MCF 10A (cell line): ENCODE results near the gene FAM53A. TPM values are rescaled to one million over a fixed set of nuclear protein-coding genes. Genes with fewer than 3 reads are reported as not detected.

ENCODE experiments used
- BruUV-seq: library from RNA; stranded (reverse); fragments of 400-500 nt; replicated peaks from 2 replicates; lab custom pipeline; 2021; lab: Mats Ljungman, UMichigan
- CTCF ChIA-PET: fragments of 300-600 bp; sonication (Branson Sonifier 250); formaldehyde crosslinking; extraction: SDS; loops from one replicate; lab custom pipeline; 2021; ENCODE audit warnings: antibody characterized with exemption, inconsistent platforms; lab: Yijun Ruan, JAX
- POLR2A ChIA-PET: fragments of 300-600, 350-650 bp; sonication (Branson Sonifier 250); formaldehyde crosslinking; extraction: SDS; loops from one replicate; lab custom pipeline; 2020; ENCODE audit warnings: antibody characterized with exemption, inconsistent platforms; lab: Yijun Ruan, JAX
- DNase-seq: peaks from one replicate; pipeline ENCODE4 v3.0.0-alpha.2; 2018; ENCODE audit not compliant: unreplicated experiment
- H3K27ac Mint-ChIP-seq: one replicate; pipeline ENCODE4 v1.8.0; 2022; ENCODE audit warnings: mild to moderate bottlenecking, low read depth, mixed read lengths; ENCODE audit not compliant: unreplicated experiment
- H3K27me3 Mint-ChIP-seq: one replicate; pipeline ENCODE4 v1.8.0; 2022; ENCODE audit warnings: mixed read lengths; ENCODE audit not compliant: insufficient read depth, unreplicated experiment
- H3K36me3 Mint-ChIP-seq: one replicate; pipeline ENCODE4 v1.8.0; 2022; ENCODE audit warnings: mild to moderate bottlenecking, moderate library complexity, mixed read lengths; ENCODE audit not compliant: insufficient read depth, unreplicated experiment
- H3K4me1 Mint-ChIP-seq: one replicate; pipeline ENCODE4 v1.8.0; 2022; ENCODE audit warnings: mixed read lengths; ENCODE audit not compliant: insufficient read depth, unreplicated experiment
- H3K4me3 Mint-ChIP-seq: one replicate; pipeline ENCODE4 v1.8.0; 2022; ENCODE audit warnings: mild to moderate bottlenecking, moderate library complexity, mixed read lengths; ENCODE audit not compliant: unreplicated experiment
- H3K9me3 Mint-ChIP-seq: one replicate; pipeline ENCODE4 v1.8.0; 2022; ENCODE audit warnings: mixed read lengths; ENCODE audit not compliant: unreplicated experiment
- intact Hi-C: fragments of 100-400 bp; cut with micrococcal nuclease; formaldehyde crosslinking; loops from 2 replicates; pipeline ENCODE4 v1.14.1; 2022
- total RNA-seq: library from RNA; stranded (reverse); gene quantifications from 2 replicates; pipeline ENCODE4 v1.2.3, GENCODE V29; 2022
- TF ChIP-seq, protein P1 (sequence below): fragments of 200-600 bp; IDR thresholded peaks from one replicate; pipeline ENCODE4 v1.8.0; 2022; ENCODE audit warnings: antibody characterized with exemption, mild to moderate bottlenecking; ENCODE audit not compliant: unreplicated experiment

FAM53A gene
- total RNA-seq, 1 experiment from 2014 or later, result 6.6 TPM

DNA sequence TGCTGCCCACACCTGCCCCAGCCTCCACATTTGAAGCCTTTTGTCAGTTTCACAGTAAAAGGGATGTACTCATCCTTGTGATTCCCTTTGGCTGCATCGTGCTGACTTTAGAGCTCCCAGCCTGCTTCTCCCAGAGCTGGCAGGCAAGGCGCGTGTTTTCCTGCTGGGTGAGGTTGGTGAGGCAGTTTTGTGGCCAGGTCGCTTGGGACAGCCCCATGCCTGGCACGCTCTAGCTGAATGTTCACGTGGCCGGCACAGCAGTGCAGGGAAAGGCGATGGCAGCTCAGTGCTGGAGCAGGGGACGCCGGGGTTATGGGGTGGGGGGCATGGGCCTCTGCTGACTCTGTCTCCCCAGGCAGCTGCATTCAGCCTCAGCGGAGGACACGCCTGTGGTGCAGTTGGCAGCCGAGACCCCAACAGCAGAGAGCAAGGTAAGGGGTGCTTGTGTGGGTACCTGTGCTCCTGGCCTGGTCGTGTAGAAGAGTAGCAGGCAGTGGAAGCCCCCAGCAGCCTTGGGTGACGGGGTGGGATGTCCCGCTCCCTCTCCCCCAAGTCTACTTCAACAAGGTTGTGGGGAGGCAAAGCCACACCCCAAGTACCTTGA is 46.5 kb upstream of the FAM53A start:
- no TSS peak for BruUV-seq
- DNase-seq, result no peak
- Mint-ChIP-seq H3K4me1 (peaks cover 41% of the 10 kb centered on the region), H3K9me3 (no peaks in the 10 kb centered on the region), H3K27me3 (no peaks in the 10 kb centered on the region), H3K27ac (peak overlapping the region; percentile 67), H3K36me3 (peaks cover 59% of the 10 kb centered on the region), H3K4me3 (no peak overlapping the region)
- CTCF ChIA-PET, result interaction anchor here (0.6 to 7.0 kb wide), 23 partner anchors 7 to 723 kb away, joined by 3 to 97 read pairs (median 4); no protein-coding TSS in a partner anchor
- intact Hi-C loops, result no loop called here
- TF ChIP-seq, protein P1, sequence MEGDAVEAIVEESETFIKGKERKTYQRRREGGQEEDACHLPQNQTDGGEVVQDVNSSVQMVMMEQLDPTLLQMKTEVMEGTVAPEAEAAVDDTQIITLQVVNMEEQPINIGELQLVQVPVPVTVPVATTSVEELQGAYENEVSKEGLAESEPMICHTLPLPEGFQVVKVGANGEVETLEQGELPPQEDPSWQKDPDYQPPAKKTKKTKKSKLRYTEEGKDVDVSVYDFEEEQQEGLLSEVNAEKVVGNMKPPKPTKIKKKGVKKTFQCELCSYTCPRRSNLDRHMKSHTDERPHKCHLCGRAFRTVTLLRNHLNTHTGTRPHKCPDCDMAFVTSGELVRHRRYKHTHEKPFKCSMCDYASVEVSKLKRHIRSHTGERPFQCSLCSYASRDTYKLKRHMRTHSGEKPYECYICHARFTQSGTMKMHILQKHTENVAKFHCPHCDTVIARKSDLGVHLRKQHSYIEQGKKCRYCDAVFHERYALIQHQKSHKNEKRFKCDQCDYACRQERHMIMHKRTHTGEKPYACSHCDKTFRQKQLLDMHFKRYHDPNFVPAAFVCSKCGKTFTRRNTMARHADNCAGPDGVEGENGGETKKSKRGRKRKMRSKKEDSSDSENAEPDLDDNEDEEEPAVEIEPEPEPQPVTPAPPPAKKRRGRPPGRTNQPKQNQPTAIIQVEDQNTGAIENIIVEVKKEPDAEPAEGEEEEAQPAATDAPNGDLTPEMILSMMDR, result no peak
- POLR2A ChIA-PET, result interaction anchor here (1.2 to 2.3 kb wide), 5 partner anchors 9 to 80 kb away, joined by 3 to 16 read pairs (median 7); partner anchors contain the start of genes FAM53A, SLBP, TACC3 and TMEM129

DNA sequence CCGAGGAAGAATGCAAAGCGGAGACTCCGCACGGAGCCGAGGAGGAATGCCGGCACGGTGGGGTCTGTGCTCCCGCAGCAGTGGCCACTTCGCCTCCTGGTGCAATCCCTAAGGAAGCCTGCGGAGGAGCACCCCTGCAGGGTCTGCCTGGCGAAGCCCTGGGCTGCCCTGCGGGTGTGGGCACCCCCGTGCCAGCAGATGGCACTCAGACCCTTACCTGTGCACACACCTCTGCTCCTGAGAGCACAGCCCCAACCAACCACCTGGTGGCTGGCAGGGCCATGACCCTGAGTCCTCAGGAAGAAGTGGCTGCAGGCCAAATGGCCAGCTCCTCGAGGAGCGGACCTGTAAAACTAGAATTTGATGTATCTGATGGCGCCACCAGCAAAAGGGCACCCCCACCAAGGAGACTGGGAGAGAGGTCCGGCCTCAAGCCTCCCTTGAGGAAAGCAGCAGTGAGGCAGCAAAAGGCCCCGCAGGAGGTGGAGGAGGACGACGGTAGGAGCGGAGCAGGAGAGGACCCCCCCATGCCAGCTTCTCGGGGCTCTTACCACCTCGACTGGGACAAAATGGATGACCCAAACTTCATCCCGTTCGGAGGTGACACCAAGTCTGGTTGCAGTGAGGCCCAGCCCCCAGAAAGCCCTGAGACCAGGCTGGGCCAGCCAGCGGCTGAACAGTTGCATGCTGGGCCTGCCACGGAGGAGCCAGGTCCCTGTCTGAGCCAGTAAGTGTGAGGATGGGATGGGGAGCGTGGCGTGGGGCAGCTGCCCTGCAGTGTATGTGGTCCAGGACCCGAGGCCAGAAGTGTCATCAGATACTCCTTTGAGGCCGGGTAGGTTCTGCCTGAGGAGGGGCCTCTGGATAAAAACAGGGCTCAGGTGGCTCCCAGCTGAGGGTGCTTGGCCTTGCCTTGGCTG is 44.2 kb upstream of the FAM53A start:
- CTCF ChIA-PET, result interaction anchor here (0.6 to 7.0 kb wide), 8 partner anchors 22 to 664 kb away, joined by 3 to 97 read pairs (median 4); no protein-coding TSS in a partner anchor
- intact Hi-C loops, result loop anchor here (10.0 kb wide), 1 partner anchor 384 kb away; the partner anchor contains the start of gene UVSSA
- Mint-ChIP-seq H3K9me3 (no peaks in the 10 kb centered on the region), H3K36me3 (peaks cover 60% of the 10 kb centered on the region), H3K4me3 (peak overlapping the region; percentile 67), H3K4me1 (peaks cover 45% of the 10 kb centered on the region), H3K27me3 (no peaks in the 10 kb centered on the region), H3K27ac (peak overlapping the region; percentile 94)
- no TSS peak for BruUV-seq
- TF ChIP-seq, protein P1, result peak; percentile 11
- POLR2A ChIA-PET, result interaction anchor here (0.7 to 3.4 kb wide), 7 partner anchors 12 to 381 kb away, joined by 3 to 33 read pairs (median 5); partner anchors contain the start of genes NSD2, SLBP and UVSSA
- no peak for DNase-seq

DNA sequence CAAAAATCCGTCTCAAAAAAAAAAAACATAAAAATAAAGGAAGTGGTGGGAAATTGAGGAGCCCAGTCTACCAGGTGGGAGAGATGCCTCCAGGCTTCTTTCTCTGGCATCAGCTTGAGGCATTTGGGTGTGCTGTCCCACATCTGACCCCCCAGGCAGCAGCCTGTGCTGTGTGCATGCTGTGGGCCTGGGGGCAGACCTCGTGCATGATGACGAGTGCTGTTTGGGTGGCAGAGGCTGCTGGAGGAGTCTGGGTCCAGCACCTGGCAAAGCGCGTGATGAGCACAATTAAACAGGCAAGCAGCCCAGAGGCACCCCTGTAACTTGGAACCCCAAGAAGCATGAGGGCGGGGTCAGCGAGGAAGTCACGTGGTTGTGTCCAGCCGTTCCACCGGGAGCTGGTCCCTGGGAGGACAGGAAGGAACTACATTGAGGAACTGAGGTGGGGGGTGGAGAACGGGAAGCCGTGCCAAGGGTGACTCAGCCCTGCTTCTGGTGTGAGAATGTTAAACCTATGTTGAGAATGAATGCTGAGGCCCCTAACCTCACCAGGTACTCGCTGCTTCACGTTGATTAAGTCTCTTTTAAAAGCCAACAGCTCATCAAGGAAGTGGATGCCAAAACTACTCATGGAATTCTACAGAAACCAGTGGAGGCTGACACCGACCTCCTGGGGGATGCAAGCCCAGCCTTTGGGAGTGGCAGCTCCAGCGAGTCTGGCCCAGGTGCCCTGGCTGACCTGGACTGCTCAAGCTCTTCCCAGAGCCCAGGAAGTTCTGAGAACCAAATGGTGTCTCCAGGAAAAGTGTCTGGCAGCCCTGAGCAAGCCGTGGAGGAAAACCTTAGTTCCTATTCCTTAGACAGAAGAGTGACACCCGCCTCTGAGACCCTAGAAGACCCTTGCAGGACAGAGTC is 43.3 kb upstream of the FAM53A start:
- peak; percentile 95 for DNase-seq
- TF ChIP-seq, protein P1, result no peak
- peaks cover 51% of the 10 kb centered on the region for H3K36me3 Mint-ChIP-seq
- no peaks in the 10 kb centered on the region for H3K9me3 Mint-ChIP-seq
- CTCF ChIA-PET, result interaction anchor here (0.5 to 7.0 kb wide), 16 partner anchors 18 to 460 kb away, joined by 3 to 97 read pairs (median 4); no protein-coding TSS in a partner anchor
- intact Hi-C loops, result loop anchor here (2.0 to 10.0 kb wide), 2 partner anchors 15 to 383 kb away; partner anchors contain the start of genes SLBP and UVSSA
- TSS peak; percentile 13 for BruUV-seq
- POLR2A ChIA-PET, result interaction anchor here (0.6 to 3.4 kb wide), 15 partner anchors 10 to 380 kb away, joined by 3 to 33 read pairs (median 4); partner anchors contain the start of genes FAM53A, LETM1, NSD2 and SLBP
- H3K4me1 Mint-ChIP-seq, result peaks cover 54% of the 10 kb centered on the region
- peak overlapping the region; percentile 94 for H3K27ac Mint-ChIP-seq
- H3K27me3 Mint-ChIP-seq, result no peaks in the 10 kb centered on the region
- H3K4me3 Mint-ChIP-seq, result peak overlapping the region; percentile 67
